GM21786 (cell line): Measurements from ENCODE around the gene ABHD5.

ENCODE experiments used
- ATAC-seq: cut with Tn5 transposase; IDR thresholded peaks from one replicate; pipeline ENCODE4 v1.9.1; 2021; ENCODE audit not compliant: unreplicated experiment

ABHD5 gene

DNA sequence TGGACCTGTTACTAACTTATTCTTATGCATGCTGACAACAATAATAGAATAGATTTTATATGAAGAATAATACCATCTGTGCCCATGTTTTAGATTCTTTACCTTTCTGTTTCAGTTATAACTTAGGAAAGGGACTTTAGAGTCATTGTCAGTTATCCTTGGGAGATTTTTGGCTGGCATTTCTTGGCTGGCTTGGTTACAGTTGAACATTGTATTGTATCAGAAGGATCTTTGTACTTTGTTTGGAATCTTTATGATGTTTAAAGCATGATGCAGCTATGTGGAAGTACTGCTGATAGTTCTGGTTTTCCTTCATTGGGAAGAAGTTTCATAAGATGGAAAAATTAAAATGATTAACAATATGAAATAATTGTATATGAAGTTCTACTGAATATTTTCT, 19.9 kb downstream of the ABHD5 start:
- no peak for ATAC-seq

DNA sequence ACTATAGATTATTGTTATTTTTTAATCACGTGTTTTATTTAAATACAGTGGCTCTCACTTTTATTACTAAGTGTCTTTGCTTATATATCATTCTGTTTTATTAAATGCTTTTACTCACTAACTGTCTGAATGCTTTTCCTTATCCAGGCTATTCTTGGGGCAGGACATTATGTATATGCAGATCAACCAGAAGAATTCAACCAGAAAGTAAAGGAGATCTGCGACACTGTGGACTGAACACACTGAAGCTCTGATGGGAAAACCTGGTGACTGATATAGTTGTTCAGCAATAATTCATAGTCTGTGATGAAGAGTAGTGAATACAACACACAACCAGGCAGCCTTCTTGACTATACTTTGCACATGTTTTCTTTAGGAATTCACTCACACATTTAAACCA, 27.6 kb downstream of the ABHD5 start:
- no peak for ATAC-seq

DNA sequence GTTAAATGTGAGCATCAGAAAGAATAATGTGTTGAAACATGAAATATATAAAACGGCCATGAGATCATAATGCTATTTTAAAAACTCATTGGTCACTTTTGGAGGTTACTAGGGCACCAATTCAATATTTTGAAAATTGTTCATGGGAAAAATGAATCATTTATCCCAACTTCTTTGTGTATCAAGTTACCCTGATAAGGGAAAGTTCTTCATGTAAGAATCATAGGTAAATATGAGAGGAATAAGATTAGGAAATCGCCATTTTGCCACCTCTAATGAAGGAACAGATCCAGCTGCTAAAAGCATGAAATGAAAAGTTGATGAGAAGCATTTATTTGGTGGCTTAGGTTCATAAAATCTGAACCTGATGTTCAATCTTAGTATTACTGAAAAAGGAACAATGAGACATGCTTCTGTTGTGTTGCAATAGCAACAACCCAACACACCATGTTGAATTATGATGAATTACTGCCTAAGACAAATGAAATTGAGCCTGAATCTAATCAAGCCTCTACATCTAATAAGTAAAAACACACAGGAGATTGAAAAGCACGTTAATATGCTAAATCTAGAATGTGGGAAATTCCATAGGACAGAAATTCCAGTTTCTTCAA, 32.5 kb downstream of the ABHD5 start:
- ATAC-seq, result no peak

DNA sequence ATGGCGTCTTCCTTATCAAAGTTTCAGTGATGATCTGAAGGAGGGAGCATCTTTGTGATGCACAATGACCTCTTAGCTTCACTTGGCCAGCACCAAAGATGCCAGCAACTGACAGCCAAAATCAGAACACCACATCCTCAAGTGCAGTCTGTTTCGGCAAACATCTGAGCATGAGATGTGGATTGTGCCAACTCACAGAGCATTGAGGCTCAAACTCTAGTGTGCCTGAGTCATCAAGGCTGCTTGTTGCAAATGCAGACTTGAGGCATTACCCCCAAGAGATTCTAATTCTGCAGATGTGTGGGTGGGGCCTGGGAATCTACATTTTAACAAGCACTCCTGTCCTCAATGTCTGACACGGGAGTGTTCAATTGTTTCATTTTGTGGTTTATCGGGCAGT, 35.8 kb downstream of the ABHD5 start:
- ATAC-seq, result no peak

DNA sequence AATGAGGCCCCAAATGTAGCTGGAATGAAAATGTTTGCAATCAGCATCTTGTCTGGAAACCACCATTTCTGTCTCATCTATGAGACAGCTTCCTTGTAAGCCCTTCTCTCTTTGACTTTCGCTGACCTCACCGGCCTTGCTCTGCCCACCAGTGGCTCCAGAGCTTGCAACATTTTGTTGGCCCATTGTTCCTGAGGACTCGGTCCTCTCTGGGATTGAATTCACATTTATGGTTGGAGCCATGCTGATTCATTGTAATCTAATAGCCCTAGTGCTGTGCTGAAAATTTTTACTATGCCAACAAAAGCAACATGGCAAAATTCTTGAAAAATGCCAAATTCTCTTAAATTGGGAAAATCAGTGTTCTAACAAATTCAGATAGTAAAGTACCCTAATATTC, 37.2 kb downstream of the ABHD5 start:
- ATAC-seq, result no peak

DNA sequence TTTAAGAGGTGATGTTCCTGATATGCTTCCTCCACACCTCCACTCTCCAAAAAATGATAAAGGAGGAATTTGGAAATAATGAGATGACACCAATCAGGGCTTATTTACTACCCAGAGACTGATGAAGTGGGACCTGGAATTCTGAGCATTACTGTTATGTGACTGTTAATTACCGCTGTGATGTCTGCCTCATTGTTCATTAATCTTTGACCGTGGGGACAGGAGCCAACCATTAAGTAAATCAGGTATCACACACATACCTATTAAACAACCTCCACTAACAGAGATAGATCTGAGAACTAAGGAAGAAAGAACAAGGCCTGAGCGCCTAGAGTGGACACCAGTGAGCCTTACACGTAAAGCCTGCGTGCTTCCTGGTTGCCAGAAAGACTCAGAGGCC, 37.7 kb downstream of the ABHD5 start:
- no peak for ATAC-seq

DNA sequence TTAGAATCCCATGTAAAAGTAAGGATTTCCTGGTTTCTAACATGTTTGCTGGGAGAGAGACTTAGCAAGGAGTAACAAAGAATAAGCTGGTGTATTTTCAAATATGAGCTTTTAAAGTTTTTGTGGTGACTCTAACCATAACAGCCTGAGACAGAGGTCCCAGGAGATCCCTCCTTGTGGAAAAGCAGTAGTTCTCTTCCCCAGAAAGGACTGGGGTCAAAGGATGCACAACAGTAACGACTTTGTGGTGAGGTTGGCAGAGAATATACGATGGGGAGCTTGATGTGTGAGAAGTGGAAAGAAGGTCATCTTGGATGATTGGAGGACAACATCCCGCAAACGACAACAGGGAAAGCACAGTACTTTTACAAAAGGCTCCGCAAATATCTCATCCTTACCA, 38.2 kb downstream of the ABHD5 start:
- no peak for ATAC-seq

DNA sequence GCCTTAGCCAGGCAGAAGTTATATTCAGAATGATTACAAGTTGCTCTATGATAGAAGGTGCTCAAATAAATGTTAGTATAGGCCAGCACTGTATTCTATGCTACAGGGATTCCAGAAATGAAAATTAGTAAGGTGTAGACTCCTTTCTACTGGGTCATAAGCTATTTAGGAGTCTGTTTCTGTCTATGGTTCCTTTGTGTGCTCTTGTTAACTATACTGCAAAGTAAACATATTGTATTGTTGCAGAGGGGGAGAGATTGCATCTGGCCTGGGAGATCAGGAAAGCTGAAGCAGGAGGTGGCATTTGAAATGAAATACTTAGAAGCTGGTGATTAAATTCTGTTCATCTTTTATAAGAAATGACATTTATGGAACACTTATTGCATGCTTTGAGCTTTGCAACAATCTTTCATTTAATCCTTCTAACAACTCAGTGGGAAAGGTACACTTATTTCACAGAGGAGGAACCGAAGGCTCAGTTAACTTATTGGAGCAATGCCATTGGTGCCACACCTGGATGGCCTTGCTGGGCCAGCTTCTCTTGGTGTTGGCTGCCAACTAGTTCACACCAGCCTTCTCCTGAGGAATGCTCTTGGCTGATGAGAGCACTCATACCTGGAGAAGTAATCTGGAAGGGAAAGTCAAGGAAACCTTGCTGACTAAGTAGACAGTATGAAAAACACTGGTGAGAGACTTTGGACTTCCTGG, 39.1 kb downstream of the ABHD5 start:
- ATAC-seq, result no peak

DNA sequence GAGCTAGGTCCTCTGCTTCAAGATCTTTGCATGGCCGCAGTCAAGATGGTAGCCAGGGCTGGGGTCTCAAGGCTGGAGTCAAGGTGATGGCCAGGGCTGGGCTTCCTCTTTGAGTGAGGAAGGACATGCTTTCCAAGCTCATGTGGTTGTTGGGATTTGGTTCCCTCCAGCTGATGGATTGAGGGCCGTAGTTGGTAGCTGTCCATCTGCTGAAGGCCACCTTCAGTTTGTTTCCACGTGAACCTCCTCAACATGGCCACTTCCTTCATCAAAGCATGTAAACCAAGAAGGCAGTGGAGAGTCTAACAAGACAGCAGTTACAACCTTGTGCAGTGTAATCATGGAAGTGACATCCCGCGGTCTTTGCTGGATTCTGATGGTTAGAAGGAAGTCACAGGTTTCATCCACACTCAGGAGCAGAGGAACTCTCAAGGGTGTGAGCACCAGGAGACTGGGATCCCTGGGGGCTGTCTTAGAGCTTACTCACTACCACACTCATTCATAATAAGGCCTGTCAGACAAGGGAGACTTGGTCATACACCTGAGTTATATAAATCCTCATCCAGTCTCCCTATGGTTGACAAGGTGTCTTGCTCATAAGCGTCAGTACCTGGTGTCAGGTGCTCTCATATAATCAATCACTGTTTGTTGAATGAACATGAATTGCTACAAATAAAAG, 42.1 kb downstream of the ABHD5 start:
- ATAC-seq, result no peak

DNA sequence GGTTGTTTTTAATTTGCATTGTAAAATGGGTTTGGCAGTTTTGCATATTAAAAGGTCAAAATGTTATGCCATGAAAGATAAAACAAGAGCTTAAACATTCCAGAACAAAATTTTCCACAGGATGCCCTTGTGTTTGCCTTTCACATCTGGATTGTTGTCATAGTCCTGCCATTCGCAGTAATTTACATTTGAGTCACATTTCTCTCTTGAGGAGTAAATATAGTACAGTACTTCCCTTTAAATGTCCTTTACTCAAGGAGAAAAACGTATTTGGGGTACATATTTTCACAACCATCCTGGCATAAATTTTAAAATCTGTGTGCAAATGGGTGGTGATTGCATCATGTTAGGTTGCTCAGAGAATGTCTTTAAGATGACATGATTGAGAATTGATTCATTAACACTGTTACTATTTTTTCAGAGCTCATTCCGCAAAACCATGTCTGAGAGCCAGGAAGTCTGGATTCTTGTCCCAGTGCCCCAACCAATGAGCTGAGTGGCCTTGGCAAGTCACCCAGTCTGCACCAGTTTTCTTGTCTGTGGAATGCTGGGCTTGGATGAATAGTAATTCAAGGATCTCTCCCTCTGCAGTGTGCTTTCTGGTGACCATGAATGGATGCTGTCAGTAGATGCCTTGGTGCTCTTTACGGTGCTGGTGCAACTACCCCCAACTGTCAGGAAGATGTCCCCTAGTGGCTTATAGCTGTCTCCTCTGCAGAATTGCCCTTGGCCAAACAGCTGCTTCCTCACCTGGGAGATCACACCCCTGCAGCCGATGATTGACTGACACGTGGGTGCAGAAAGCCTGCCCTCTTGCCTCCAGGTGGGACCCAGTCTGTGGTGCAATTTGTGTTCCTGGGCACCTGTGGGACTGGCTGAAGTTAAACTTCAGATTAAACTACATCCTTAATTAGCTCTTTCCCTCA, 43.0 kb downstream of the ABHD5 start:
- no peak for ATAC-seq

DNA sequence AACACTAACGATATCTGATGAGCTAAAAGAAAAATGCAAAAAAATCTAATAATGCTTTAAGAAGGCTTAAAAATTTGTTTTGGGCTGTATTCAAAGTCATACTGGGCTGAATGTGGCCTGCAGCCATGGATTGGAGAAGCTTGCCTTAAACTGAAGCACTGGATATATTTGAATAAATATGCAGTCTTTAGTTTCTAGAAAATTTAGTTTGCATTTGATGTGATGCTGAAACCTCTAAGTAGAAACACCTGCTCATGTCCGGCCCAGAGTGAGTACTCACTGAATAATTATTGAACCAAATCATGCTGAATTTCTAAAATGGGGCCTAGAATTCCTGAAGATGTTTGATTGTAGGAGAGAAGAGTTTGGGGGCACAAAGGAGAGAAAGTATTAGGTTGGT, 43.9 kb downstream of the ABHD5 start:
- ATAC-seq, result no peak

DNA sequence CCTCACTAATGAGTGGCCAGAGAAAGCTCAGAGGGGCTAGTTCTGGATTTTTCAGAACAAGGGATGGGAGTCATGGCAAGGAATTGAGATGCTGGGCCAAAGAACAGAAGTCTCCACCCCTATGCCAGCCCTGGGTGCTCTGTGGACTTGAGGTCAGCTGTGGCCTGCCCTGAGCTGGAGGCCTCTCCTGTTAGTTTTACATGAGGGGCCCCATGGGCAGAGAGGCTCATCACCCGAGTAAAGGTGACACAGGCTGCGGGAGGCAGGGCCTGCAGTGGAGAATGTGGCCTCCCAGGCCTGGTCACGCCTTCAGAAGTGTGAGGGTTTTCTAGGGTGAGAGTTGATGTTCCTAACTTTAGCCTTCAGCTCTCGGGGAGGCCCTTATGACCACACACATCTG, 44.9 kb downstream of the ABHD5 start:
- no peak for ATAC-seq

DNA sequence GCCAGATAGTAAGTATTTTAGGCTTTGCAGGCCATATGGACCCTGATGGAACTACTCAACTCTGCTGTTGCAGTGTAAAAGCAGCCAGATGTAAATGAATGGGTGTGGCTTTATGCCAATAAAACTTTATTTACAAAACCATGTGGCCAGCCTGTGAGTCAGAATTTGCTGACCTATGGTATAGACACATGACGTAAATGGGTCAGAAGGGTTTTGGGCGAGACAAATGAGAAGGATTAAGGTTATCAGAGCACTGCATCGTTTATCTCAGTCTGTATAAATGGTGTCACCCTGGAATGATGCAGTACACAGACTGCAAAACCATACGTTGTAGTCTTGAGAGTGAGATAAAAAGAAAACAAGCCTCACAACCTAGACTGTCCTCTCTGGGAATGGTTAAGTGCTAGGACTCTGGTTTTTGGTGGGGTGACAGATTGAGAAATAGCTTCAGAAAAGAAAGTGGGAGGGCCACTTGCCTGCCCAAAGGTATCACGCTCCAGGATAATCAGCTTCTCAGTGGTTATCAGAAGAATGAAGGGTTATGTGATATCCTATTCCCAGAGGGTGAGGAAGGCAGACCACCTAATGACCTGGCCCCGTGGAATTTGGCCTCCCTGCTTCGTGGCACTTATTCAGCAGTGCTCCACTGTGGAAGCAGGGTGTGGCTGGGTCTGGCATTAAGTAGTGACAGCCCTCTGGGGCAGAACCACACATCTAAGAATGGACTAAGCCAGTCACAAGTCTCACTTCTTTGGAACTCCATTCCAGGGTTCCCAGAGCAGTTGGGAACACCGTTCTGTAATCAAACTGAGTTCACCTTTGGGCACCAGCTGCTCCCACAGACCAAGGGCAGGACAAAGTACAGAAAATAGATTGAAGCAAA, 46.1 kb downstream of the ABHD5 start:
- ATAC-seq, result no peak

DNA sequence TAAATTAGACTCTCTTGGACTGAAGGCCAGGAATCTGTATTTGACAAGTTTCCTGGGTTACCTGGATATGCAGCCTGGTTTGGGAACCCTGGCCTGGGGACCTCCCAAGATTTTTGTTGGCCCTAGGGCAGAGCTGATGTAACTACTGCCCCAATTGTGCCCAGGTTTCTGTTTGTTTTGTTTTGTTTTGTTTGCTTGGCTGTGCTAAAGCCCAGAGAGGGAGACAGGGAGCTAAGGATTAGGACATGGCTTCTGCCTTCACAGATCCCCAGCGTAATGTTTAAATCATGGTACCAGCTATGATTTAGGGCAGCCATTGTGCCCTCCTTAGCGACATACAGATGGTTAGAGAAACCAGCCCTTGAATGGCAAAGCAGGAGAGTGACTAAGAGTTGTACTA, 47.6 kb downstream of the ABHD5 start:
- no peak for ATAC-seq

DNA sequence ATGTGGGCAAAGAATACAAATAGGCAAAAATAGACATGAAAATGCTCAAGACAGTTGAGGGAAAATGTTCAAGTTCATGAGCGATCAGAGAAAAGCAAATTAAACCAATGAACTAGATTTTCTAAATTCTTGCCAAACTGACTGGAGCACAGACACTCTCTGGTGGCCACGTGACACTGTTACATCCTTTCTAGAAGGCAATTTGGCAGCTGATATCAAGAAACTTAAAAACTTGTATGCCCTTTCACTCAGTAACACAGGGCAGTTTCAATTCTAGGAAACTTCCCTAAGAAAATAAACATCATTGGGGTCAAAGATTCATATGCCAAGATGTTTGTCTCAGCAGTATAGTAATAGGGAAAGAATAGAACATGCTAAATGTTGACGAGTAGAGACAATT, 52.2 kb downstream of the ABHD5 start:
- ATAC-seq, result no peak

DNA sequence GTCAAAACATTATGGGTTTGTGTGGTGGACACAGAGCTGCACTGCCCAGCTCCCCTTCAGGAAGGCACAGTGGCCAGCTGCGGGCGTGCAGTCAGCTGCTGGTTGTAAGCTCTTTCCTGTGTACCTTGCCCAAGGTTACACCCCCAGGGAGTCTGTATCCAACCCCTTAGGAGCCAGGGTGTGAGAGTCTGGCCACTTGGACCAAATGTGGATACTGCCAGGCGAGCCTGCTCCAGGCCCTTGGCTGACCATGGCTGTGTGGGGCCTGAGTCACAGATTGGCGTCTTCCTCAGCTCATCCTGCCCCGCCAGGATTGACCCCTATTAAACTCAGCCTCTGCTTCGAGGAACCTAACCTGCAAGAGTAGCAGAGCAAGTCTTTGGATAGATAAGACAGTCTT, 56.9 kb downstream of the ABHD5 start:
- ATAC-seq, result no peak

DNA sequence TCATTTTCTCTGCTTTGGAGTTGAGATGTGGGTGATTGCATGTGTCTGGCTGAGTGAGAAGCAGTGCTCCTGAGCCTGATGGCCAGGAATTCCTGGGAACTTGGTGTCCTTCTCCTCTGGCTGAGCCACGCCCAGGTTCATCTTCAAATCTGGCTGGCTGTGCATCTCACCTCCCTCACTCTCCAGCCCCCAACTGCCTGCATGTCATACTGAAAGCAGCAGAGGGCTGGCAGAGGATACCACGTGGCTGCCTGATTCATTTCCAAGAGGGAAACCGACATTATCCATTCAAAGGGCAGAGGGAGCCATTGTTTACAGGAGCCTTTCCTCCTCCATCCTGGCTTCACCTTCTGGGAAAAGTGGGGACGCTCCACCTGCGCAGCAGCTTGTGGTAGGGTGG, 57.4 kb downstream of the ABHD5 start:
- ATAC-seq, result no peak

DNA sequence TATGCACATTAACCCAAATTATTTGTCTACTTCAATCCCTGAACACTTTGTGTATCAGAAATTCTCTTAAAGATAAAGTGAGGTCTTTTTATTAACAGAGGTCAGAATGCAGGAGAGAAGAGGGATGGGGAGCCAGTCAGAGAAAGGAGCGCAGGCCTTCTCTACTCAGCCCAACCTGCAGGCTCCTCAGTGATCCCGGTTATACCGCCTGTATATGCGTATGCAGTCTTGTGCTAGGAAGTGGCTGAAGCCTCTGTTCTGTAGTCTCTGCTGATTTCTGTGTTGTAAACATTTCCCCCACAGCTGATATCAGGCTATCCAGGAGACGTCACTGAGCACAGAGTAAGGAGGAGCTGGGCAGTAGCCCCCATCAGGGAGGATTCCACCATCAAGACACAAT, 57.9 kb downstream of the ABHD5 start:
- no peak for ATAC-seq

DNA sequence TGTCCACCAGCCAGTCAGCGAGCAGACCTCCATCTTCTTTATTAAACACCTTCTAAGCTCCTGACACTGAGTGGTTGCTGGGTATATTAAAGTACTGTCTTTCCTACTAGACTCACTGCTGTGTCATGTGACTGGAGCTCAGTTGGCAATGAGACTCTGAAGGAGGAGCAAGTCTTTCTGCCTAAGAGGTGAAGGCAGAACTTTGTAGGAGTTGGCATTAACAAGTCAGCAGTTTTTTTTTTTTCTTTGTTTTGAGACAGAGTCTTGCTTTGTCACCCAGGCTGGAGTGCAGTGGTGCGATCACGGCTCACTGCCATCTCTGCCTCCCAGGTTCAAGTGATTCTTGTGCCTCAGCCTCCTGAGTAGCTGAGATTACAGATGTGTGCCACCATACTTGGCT, 62.2 kb downstream of the ABHD5 start:
- ATAC-seq, result no peak
